LNCaP clone FGC (cell line): ENCODE data around the gene NBR1.
"Not testable (repeated sequence)": the region's sequence is repeated elsewhere in the genome, so short reads cannot be mapped to it uniquely, and the experiment has no call there.

Experiments used
- DNase-seq: peaks from one replicate; pipeline ENCODE4 v3.0.0-alpha.2; 2011; ENCODE audit warnings: low read depth
- H3K4me3 ChIP-seq: 2 replicates; pipeline ENCODE4 v1.5.1; 2011; ENCODE audit warnings: mild to moderate bottlenecking, low read depth, low read length, control low read depth
- TF ChIP-seq, protein P1 (sequence below): IDR thresholded peaks from 2 replicates; pipeline ENCODE4 v1.5.1; 2012; ENCODE audit warnings: mild to moderate bottlenecking; ENCODE audit not compliant: control insufficient read depth, insufficient read depth; ENCODE audit errors: extremely low read depth

Gene NBR1, protein sequence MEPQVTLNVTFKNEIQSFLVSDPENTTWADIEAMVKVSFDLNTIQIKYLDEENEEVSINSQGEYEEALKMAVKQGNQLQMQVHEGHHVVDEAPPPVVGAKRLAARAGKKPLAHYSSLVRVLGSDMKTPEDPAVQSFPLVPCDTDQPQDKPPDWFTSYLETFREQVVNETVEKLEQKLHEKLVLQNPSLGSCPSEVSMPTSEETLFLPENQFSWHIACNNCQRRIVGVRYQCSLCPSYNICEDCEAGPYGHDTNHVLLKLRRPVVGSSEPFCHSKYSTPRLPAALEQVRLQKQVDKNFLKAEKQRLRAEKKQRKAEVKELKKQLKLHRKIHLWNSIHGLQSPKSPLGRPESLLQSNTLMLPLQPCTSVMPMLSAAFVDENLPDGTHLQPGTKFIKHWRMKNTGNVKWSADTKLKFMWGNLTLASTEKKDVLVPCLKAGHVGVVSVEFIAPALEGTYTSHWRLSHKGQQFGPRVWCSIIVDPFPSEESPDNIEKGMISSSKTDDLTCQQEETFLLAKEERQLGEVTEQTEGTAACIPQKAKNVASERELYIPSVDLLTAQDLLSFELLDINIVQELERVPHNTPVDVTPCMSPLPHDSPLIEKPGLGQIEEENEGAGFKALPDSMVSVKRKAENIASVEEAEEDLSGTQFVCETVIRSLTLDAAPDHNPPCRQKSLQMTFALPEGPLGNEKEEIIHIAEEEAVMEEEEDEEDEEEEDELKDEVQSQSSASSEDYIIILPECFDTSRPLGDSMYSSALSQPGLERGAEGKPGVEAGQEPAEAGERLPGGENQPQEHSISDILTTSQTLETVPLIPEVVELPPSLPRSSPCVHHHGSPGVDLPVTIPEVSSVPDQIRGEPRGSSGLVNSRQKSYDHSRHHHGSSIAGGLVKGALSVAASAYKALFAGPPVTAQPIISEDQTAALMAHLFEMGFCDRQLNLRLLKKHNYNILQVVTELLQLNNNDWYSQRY

DNA sequence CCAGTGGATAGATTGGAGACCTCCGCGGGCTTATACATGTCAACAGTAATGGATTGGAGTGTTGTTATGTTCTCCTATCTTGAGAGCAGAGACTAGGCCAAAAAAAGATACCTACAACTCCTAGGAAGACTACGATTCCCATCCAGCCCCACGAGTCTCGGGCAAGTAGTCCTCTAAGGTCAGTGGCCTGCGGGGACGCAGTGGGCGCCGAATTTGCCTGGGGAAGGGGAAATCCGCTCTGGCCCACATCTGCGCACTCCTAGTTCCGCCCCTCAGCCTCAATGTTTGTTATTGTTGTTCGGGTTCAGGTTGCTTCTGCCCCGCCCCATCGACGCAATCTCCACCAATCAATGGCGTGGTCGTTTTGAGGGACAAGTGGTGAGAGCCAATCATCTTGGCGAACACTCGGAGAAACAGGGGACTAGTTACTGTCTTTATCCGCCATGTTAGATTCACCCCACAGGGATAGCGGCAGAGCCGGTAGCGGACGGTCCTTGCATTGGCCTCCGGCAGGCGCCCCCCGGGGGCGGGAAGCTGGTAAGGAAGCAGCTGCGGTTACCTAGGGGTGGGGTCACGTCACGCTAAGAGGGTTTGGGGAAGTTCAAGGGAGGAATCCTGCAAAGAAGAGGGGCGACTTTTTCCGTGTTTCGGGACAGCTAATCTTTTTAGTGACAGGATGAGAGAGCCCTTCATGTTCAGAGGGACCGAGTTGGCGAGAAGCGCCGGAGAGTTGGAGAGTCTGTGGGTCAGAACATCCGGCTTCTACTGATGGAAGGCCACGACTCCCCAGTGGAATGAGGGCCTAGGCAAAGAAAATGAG lies at the start of gene NBR1:
TSS of gene NBR1 (plus strand) at position 449 of the 820 bp plus-strand sequence. CDS start 4,586 bp downstream, outside the sequence.
- TF ChIP-seq, protein P1, sequence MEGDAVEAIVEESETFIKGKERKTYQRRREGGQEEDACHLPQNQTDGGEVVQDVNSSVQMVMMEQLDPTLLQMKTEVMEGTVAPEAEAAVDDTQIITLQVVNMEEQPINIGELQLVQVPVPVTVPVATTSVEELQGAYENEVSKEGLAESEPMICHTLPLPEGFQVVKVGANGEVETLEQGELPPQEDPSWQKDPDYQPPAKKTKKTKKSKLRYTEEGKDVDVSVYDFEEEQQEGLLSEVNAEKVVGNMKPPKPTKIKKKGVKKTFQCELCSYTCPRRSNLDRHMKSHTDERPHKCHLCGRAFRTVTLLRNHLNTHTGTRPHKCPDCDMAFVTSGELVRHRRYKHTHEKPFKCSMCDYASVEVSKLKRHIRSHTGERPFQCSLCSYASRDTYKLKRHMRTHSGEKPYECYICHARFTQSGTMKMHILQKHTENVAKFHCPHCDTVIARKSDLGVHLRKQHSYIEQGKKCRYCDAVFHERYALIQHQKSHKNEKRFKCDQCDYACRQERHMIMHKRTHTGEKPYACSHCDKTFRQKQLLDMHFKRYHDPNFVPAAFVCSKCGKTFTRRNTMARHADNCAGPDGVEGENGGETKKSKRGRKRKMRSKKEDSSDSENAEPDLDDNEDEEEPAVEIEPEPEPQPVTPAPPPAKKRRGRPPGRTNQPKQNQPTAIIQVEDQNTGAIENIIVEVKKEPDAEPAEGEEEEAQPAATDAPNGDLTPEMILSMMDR: no peak
- H3K4me3 ChIP-seq: peak within 1 kb of the TSS; percentile 84
- peak; percentile 93 for DNase-seq

DNA sequence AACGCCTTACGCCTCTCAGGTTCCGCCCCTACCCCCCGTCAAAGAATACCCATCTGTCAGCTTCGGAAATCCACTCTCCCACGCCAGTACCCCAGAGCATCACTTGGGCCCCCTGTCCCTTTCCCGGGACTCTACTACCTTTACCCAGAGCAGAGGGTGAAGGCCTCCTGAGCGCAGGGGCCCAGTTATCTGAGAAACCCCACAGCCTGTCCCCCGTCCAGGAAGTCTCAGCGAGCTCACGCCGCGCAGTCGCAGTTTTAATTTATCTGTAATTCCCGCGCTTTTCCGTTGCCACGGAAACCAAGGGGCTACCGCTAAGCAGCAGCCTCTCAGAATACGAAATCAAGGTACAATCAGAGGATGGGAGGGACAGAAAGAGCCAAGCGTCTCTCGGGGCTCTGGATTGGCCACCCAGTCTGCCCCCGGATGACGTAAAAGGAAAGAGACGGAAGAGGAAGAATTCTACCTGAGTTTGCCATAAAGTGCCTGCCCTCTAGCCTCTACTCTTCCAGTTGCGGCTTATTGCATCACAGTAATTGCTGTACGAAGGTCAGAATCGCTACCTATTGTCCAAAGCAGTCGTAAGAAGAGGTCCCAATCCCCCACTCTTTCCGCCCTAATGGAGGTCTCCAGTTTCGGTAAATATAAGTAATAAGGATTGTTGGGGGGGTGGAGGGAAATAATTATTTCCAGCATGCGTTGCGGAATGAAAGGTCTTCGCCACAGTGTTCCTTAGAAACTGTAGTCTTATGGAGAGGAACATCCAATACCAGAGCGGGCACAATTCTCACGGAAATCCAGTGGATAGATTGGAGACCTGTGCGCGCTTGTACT lies 45.7 kb upstream of the NBR1 start, which contains the start of gene BRCA1:
TSS of gene BRCA1 (minus strand) at position 232 of the 834 bp plus-strand sequence. CDS start 1,268 bp downstream, outside the sequence.
- TF ChIP-seq, protein P1: no peak
- peak within 1 kb of the TSS; percentile 72 for H3K4me3 ChIP-seq
- DNase-seq: peak; percentile 99

DNA sequence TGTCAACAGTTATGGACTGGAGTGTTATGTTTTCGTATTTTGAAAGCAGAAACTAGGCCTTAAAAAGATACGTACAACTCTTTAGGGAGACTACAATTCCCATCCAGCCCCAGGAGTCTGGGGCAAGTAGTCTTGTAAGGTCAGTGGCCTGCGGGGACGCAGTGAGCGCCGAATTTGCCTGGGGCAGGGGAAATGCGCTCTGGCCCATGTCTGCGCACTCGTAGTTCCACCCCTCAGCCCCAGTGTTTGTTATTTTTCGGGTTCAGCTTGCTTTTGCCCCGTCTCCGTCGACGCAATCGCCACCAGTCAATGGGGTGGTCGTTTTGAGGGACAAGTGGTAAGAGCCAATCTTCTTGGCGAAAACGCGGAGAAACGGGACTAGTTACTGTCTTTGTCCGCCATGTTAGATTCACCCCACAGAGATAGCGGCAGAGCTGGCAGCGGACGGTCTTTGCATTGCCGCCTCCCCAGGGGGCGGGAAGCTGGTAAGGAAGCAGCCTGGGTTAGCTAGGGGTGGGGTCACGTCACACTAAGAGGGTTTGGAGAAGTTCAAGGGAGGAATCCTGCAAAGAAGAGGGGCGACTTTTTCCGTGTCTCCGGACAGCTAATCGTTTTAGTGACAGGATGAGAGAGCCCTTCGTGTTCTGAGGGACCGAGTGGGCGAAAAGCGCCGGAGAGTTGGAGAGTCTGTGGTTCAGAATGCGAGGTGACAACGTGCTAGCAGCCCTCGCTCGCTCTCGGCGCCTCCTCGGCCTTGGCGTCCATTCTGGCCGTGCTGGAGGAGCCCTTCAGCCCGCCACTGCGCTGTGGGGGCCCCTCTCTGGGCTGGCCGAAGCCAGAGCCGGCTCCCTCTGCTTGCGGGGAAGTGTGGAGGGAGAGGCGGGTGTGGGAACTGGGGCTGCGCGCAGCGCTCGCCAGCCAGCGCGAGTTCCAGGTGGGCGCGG lies 44.8 kb upstream of the NBR1 start:
- TF ChIP-seq, protein P1: no peak
- DNase-seq: no peak
- peak overlapping the region; percentile 72 for H3K4me3 ChIP-seq

DNA sequence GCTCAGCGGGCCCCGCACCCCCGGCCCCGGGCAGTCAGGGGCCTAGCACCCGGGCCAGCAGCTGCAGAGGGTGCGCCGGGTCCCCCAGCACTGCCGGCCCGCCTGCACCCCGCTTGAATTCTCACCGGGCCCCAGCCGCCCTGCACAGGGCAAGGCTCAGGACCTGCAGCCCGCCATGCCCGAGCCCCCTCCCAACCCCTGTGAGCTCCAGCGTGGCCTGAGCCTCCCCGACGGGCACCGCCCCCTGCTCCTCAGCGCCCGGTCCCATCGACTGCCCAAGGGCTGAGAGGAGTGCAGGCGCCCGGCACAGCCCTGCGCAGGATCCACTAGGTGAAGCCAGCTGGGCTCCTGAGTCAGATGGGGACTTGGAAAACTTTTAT lies 44.1 kb upstream of the NBR1 start:
- TF ChIP-seq, protein P1: no peak
- no peak for DNase-seq
- peak overlapping the region; percentile 72 for H3K4me3 ChIP-seq

DNA sequence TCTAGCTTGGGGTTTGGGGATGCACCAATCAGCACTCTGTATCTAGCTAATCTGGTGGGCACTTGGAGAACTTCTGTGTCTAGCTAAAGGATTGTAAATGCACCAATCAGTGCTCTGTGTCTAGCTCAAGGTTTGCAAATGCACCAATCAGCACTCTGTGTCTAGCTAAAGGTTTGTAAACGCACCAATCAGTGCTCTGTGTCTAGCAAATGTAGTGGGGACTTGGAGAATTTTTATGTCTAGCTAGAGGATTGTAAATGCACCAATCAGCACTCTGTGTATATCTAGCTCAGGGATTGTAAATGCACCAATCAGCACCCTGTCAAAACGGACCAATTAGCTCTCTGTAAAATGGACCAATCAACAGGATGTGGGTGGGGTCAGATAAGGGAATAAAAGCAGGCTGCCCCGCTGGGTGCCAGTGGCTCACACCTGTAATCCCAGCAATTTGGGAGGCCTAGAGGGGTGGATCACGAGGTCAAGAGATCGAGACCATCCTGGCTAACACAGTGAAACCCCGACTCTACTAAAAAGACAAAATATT lies 43.6 kb upstream of the NBR1 start:
- H3K4me3 ChIP-seq: peak overlapping the region; percentile 72; the same call in 1 of the 2 replicates
- not testable (repeated sequence) for DNase-seq

DNA sequence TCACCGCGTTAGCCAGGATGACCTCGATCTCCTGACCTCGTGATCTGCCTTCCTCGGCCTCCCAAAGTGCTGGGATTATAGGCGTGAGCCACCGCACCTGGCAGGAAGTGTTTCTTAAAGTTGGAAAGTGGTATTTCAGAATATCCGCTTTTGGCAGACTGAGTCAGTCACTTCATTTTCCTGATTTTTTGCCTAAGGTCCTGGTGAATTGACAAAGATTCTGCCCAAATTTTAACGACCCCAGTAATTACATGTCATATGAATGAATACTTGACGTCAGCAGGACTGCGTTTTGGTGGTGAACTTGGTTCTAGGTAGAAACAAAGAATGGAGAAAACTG lies 41.4 kb upstream of the NBR1 start:
- H3K4me3 ChIP-seq: no peak overlapping the region
- TF ChIP-seq, protein P1: no peak
- DNase-seq: no peak
